HEK293 (cell line): ENCODE measurements around the gene ANKRD23.

Source experiments
- CTCF ChIP-seq: fragments of 450-650 bp; formaldehyde crosslinking; IDR thresholded peaks from 2 replicates; pipeline ENCODE4 v1.5.1; 2016; ENCODE audit warnings: missing biosample characterization, missing genetic modification characterization
- EGR2 ChIP-seq: fragments of 450-650 bp; formaldehyde crosslinking; IDR thresholded peaks from 2 replicates; pipeline ENCODE4 v1.5.1; 2016; ENCODE audit warnings: low read depth, missing biosample characterization, missing genetic modification characterization
- OVOL3 ChIP-seq: fragments of 450-650 bp; formaldehyde crosslinking; IDR thresholded peaks from 2 replicates; pipeline ENCODE4 v1.5.1; 2016; ENCODE audit warnings: missing biosample characterization, missing genetic modification characterization
- PATZ1 ChIP-seq: fragments of 450-650 bp; formaldehyde crosslinking; IDR thresholded peaks from 2 replicates; pipeline ENCODE4 v1.5.1; 2016; ENCODE audit warnings: missing biosample characterization, missing genetic modification characterization
- TRIM28 ChIP-seq: IDR thresholded peaks from 2 replicates; pipeline ENCODE4 v1.6.1; 2011; ENCODE audit warnings: low read length, control low read depth, borderline replicate concordance
- ZNF514 ChIP-seq: fragments of 450-650 bp; formaldehyde crosslinking; IDR thresholded peaks from 2 replicates; pipeline ENCODE4 v1.5.1; 2016; ENCODE audit warnings: missing biosample characterization, missing genetic modification characterization
- ZNF530 ChIP-seq: fragments of 450-650 bp; formaldehyde crosslinking; IDR thresholded peaks from 2 replicates; pipeline ENCODE4 v1.5.1; 2016; ENCODE audit warnings: low read depth, missing biosample characterization, missing genetic modification characterization
- ZNF544 ChIP-seq: fragments of 450-650 bp; formaldehyde crosslinking; IDR thresholded peaks from 2 replicates; pipeline ENCODE4 v1.5.0; 2017; ENCODE audit warnings: missing biosample characterization, missing genetic modification characterization
- ZNF623 ChIP-seq: fragments of 450-650 bp; formaldehyde crosslinking; IDR thresholded peaks from 2 replicates; pipeline ENCODE4 v1.5.1; 2016; ENCODE audit warnings: missing biosample characterization, missing genetic modification characterization

DNA sequence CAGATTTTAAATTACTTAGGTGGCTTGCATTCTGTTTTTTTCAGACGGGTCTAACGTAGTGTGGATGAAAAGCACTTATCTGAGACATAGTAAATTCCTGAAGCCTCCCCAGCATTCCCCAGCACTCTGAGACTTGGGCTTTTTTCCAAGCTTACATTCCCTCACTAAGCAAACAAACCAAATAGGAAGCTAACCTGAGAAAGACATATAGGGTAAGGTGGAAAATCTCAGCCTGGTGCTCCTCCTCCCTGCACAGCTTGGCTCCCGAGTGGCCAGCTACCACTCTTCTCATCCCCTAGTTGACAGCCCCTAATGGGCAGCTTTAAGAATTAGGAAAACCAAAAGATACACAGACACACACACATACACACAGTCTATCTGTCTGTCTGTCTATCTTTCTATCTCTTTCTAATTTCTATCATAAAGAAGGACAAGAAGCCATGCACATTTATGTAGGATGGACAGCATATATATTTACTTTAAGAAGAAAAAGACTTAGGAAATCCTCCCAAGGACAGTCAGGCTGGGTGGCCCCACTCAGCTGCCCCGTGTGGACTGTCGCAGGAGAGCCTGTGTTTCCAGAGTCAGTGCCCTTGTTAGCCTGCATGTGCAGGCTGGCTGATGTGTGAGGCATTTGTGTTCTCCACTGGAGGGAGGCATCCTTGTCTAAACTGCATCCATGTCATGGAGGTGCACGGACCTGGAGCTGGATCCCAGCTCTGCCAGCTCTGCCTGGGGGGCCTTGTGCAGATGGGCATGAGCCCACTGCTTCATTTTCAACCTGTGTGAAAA is 19.5 kb downstream of the ANKRD23 start:
- TF ChIP-seq TRIM28 = no peak
- no peak for TF ChIP-seq OVOL3 (tag by site-specific recombination)
- TF ChIP-seq ZNF530 (tag by site-specific recombination) = no peak
- TF ChIP-seq CTCF (tag by site-specific recombination) = no peak
- TF ChIP-seq ZNF623 (tag by site-specific recombination) = no peak
- no peak for TF ChIP-seq ZNF544 (tag by site-specific recombination)
- no peak for TF ChIP-seq EGR2 (tag by site-specific recombination)
- no peak for TF ChIP-seq PATZ1 (tag by site-specific recombination)
- TF ChIP-seq ZNF514 = no peak
